ENCODE data around the gene FAM177B. TPM values are rescaled to one million over a fixed set of nuclear protein-coding genes. Genes with fewer than 3 reads are reported as not detected.
A peak's percentile ranks its signal among the peaks of the same experiment; 100 is the strongest.

Gene FAM177B
- total RNA-seq, 8 experiments from 2014 or later = 1.2 to 11.1 (median 1.4) TPM; not detected in 5

DNA sequence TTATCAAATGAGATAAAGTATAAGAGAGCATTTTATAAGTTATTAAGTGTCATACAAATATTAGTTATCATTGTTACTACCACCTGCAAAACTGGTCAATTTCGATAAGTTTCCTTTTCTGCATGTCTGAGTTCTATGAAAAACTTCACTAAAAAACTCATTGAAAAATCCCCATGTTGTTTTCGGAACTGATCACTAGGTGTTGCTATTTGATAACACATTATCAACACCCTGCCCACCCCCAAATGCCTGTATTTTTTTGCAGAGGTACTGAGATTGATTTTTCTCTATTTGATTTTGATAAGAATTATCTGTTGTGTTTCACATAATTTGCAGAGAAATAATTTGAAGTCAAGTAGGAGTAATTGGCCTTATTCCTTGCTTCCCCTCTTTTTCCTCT lies 55.7 kb downstream of the FAM177B start:
- ATAC-seq (replicated peaks in 6 of 8) = peak in 5 of 8 experiments; percentile 25 to 55 (median 37)
- in situ Hi-C loops (cut with MboI; ENCODE audit: low pct_unique_long_range_greater_than_20kb in 2 of 9, low sequenced_read_pairs in 9 of 9, unreplicated experiment in 9 of 9) = loop anchor here in 8 of 9 experiments (10.0 to 25.0 kb wide), 4 partner anchors 202 to 320 kb away; no protein-coding TSS in a partner anchor
- whole genome bisulfite sequencing, 10 experiments = 0 to 40% (median 0%) methylated on average over 1 to 2 of the region's 2 CpGs; no CpG with 5 or more reads in 1 of the 10 experiments
- Histone ChIP-seq H3K4me3 (no peak overlapping the region), H3K27ac (no peak overlapping the region), H3K4me1 (replicated peaks in 1 of 2) (no peaks in the 10 kb centered on the region)

DNA sequence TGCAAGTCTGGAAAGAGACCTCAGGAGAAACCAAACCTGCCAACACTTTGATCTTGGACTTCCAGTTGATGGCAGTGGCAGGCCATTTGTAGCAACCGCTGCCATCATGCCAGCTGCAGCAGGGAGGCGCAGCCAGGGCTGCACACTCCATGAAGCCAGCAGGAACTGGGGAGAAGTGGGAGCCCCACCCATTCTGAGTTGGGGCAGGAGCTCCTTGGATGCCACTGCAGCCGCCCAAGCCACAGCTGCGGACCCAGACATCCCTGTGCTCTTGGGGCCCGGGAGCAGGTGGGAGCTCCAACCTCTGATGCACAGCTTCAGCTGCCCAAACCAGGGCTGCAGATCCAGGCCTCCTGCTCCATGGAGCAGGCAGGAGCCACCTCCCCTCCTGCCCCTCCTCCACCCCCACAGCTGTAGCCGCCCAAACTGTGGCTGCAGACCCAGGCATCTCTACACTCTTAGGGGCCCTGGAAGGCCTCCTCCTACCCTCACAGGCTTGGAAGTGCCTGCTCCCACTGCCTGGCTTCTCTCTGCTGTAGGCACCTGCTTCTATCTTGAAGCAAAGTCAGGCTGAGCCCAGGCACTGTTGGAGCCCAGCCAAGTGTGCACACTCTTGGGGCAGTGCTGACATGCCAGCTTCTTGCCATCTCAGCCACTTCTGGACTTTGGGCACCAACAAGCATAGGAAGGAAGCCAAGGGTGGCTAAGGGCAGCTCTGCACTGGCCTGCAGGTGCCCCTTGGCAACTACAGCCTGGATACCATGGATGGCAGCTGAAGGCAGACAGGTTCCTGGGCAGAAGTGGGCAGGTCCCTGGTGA lies 57.9 kb downstream of the FAM177B start:
- 77 to 100% methylated on average over 1 to 5 of the region's 6 CpGs; no CpG with 5 or more reads in 8 of the 10 experiments for WGBS, 10 experiments
- peak in 3 of 8 experiments; percentile 46 to 68 (median 56) for ATAC-seq (replicated peaks in 6 of 8)
- Histone ChIP-seq H3K27ac (no peak overlapping the region), H3K4me1 (replicated peaks in 1 of 2) (no peaks in the 10 kb centered on the region), H3K4me3 (no peak overlapping the region)
- in situ Hi-C loops (cut with MboI; ENCODE audit: low pct_unique_long_range_greater_than_20kb in 2 of 9, low sequenced_read_pairs in 9 of 9, unreplicated experiment in 9 of 9) = loop anchor here in 8 of 9 experiments (10.0 to 25.0 kb wide), 4 partner anchors 200 to 317 kb away; no protein-coding TSS in a partner anchor

DNA sequence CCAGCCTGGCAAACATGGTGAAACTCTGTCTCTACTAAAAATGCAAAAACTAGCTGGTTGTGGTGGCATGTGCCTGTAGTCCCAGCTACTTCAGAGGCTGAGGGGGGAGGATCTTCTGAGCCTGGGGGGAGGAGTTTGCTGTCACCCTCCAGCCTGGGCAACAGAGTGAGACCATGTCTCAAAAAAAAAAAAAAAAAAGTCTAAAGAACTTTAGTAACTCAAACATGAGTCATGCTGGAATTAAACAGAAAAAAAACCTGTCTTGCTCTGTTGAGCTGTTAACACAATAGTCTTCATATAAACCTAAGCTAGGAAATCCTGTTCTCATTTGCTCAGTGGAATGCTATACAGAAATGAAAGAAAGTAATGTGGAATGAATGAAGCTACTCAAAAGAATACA lies 61.1 kb downstream of the FAM177B start:
- no peak overlapping the region for H3K4me3 ChIP-seq
- peaks cover 5 to 7% of the 10 kb centered on the region in 2 donors for H3K4me1 ChIP-seq (replicated peaks in 1 of 2)
- in situ Hi-C loops (cut with MboI; ENCODE audit: low pct_unique_long_range_greater_than_20kb in 2 of 9, low sequenced_read_pairs in 9 of 9, unreplicated experiment in 9 of 9) = loop anchor here in 8 of 9 experiments (10.0 to 25.0 kb wide), 4 partner anchors 197 to 314 kb away; no protein-coding TSS in a partner anchor
- ATAC-seq (replicated peaks in 6 of 8) = peak in 5 of 8 experiments; percentile 22 to 56 (median 40)
- no peak overlapping the region for H3K27ac ChIP-seq

DNA sequence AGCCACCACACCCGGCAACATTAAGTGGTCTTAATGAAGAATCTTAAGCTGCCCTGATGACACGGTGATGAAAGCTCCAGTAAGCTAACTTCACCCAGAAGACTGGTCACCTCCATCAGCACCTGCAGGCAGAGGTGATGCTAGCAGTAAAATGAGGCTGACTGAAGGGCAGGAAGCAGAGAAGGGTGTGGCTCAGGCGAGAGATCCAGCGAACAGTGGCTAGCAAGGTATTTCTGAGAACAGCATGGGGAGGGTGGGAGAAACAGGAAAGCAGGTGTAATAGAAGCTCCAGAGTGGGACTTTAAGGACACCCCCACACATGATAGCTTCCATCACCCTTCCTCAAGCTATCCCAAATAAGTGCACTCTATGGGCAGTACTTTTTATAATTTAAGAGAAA lies 62.0 kb downstream of the FAM177B start:
- Histone ChIP-seq H3K4me3 (no peak overlapping the region), H3K4me1 (replicated peaks in 1 of 2) (peaks cover 5 to 7% of the 10 kb centered on the region in 2 donors), H3K27ac (no peak overlapping the region)
- 40 to 97% (median 76%) methylated on average over 1 to 4 of the region's 4 CpGs; no CpG with 5 or more reads in 3 of the 10 experiments for WGBS, 10 experiments
- ATAC-seq (replicated peaks in 6 of 8) = no peak
- in situ Hi-C loops (cut with MboI; ENCODE audit: low pct_unique_long_range_greater_than_20kb in 2 of 9, low sequenced_read_pairs in 9 of 9, unreplicated experiment in 9 of 9) = loop anchor here in 8 of 9 experiments (10.0 to 25.0 kb wide), 4 partner anchors 196 to 313 kb away; no protein-coding TSS in a partner anchor

Other genes with a start within 250 kb of the FAM177B start
- gene HHIPL2, start 189.1 kb upstream of the FAM177B start, total RNA-seq = 1 to 10 TPM in 3 of 8 experiments, under 1 TPM in 5; 0.22 to 6.1 (median 0.78) TPM
- 10 to 100 TPM; 12.0 to 30.4 (median 19.4) TPM for gene TAF1A, start 147.3 kb upstream of the FAM177B start, total RNA-seq
- 10 to 100 TPM; 53.0 to 96.5 (median 77.7) TPM for gene MIA3, start 119.1 kb upstream of the FAM177B start, total RNA-seq
- gene AIDA, start 24.7 kb upstream of the FAM177B start, total RNA-seq = 100 to 1,000 TPM in 1 of 8 experiments, 10 to 100 TPM in 7; 25.8 to 123 (median 46.3) TPM
- gene BROX, start 24.6 kb upstream of the FAM177B start, total RNA-seq = 10 to 100 TPM; 30.8 to 57.0 (median 45.2) TPM
- 10 to 100 TPM in 2 of 8 experiments, 1 to 10 TPM in 6; 6.0 to 20.6 (median 7.2) TPM for gene DISP1, start 77.8 kb downstream of the FAM177B start, total RNA-seq

All from motor neuron (in vitro differentiated cells).